ENCODE measurements around the gene LIPE. TPM values are rescaled to one million over a fixed set of nuclear protein-coding genes. Genes with fewer than 3 reads are reported as not detected.

LIPE gene
- polyA plus RNA-seq, 5 donors, result 7.3 to 11.7 (median 9.4) TPM

GRCh38 chr19:42420055-42420544 is 7.1 kb downstream of the LIPE start:
- DNase-seq, result no peak

GRCh38 chr19:42419309-42419708 is 7.9 kb downstream of the LIPE start:
- no peak for DNase-seq

DNA sequence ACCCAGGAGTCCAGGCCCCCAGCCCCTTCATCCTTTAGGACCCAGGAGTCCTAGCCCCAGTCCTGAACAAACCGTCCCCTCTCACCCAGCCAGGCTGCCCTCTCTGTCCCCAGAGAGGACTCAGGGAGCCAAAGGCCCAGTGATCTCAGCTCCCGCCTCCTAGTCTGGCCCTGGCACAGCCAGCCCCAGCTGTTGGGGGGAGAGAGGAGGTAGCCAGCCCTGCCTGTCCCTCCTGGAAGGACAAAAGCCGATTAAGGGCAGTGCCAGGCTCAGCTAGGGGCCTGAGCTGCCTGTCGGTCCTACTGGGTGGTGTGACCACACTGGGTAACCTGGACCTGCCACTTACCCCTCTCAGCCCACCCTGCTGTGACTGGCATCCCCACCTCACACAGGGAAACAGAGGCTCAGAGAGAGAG is 14.5 kb downstream of the LIPE start:
- no peak for DNase-seq

- DNase-seq, result no peak
These were observed 15.0 kb downstream of the LIPE start for GRCh38 chr19:42412227-42412626.

DNA sequence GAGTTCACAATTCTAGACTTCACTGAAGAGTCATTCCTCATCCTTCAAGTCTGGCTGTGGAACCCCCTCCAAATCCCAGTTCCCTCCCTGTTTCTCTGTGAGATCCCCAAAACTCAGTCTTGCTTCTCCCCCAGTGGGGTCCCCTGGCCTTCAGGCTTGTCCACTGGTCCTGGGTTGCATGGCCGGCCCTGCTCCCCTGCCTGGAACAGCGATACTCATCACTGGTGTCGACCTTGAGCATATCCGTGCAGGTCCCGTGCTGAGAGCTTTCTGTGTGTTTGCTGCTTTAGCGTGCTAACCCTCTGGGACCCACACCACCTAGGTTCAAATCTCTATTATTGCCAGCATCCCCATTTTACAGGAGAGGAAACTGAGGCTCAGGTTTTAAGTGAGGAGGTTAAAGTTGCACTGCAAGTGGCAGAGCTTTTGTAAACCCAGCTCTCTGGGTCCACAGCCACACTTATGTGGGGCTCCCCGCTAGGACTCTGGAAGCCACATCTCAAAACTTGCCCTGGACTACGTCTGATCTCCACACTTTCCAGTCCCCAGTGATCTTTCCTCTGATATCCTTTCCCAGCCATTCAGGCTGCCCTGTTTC is 15.5 kb downstream of the LIPE start:
- DNase-seq, result no peak

- no peak for DNase-seq
These were observed 16.8 kb downstream of the LIPE start for GRCh38 chr19:42410371-42410770.

- DNase-seq, result no peak
These were observed 17.7 kb downstream of the LIPE start for GRCh38 chr19:42409477-42409876.

- DNase-seq, result no peak
These were observed 19.4 kb downstream of the LIPE start for GRCh38 chr19:42407816-42408175.

GRCh38 chr19:42407085-42407815 is 19.9 kb downstream of the LIPE start:
- DNase-seq, result no peak

DNA sequence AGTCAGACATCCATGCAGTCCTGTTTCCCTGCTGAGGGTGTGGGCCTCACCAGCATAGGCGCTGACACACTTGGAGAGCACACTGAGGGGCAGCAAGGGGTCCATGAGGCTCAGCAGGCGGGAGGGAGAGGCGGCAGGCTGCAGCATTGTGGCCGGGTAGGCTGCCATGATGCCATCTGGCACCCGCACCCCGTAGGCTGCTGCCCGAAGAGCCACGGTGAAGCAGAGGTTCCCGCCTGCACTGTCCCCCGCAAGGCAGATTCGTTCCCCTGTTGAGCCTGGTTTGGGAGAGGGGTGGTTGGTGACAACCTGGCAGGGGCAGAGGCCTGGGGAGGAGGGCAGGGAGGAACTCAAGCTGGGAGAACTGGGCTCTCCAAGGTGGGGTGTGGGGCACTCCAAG is 21.1 kb downstream of the LIPE start:
- DNase-seq, result no peak

- DNase-seq, result no peak
These were observed 23.6 kb downstream of the LIPE start for GRCh38 chr19:42403586-42403985.

GRCh38 chr19:42402376-42403116 is 24.6 kb downstream of the LIPE start:
- DNase-seq, result no peak

- peak; percentile 72 to 78 for DNase-seq
These were observed 25.6 kb downstream of the LIPE start for GRCh38 chr19:42401365-42402303.

GRCh38 chr19:42400404-42400803 is 26.8 kb downstream of the LIPE start:
- no peak for DNase-seq

DNA sequence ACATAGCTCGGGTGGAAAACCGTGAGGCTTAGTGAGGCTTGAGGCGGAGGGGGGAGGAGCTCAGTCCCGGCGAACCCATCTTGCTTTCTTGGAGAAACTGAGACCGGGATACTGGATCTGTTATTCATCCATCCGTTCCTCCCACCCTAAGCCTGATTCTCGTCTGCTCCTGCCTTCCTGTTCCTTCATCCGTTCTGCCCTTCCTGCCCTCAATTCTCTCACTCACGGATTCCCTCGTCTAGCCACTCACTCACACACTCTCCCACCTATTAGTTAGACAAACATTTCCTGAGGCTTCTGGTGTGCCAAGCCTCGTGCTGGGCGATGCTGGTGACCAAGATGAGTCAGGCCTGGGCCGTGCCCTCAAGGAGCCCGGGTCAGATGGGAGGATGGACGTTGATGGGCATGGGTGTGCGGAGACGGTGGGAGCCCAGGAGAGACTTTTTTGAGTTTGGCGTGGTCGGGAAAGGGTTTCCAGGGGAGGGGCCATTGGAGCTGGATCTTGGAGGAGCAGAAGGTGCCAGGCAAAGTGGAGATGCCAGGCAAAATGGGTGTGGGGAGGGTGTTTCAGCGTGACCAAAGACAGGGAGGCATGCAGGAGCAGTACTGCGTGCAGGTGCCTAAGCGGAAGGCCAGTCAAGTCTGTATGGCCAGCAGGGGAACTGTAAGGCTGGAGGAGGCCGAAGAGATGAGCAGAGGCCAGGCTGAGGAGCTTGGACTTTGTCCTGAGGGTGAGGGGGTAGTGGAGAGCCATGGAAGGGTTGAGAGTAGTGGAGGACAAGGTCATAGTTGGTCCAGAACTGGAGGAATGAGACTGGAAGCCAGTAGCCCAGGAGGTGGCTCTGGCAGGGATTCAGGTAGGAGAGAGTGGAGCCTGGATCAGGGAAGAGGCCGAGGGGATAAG is 29.7 kb downstream of the LIPE start:
- DNase-seq, result no peak

DNA sequence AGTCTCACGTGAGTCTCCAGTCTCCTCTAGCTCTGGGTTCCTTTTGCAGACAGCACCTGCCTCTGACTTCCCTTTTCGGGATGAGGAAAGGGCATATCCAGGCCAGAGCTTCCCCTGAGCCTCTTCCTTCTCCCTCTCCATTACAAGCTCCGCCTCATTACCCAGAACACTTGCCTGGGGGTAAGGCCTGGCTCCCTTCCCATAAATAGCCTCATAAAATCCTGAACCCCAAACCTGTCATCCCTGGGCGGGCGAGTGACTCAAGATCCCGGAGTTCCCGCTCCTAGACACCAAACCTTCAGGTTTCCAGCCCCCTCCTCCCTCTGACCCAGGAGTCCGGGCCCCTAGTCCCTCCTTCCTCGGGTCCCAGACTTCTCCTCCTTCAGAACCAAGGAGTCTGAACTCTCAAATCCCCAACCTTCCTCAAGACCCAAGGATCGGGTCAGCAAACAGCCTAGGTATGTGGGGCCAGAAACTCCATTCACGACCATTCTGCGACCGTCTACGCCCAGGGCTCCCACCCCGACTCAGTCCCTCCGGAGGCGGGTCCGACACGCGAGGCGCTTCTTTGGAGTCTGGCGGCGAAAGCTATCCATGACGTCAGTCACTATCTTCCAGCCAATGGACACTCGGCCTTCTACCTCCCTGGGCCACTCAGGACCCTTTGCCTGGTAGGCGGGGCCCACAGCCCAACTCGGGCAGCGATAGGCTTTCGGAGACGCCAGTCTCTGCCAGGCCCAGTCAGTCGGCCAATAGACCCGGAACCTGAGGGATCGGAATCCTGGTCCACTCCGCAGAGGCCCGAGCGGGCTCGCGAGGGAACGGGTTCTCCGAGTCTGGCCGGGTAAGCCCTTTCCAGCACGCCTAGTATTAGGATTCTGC is 30.6 kb downstream of the LIPE start:
- peak; percentile 99 for DNase-seq

GRCh38 chr19:42394751-42395150 is 32.4 kb downstream of the LIPE start:
- no peak for DNase-seq

GRCh38 chr19:42392165-42392564 is 35.0 kb downstream of the LIPE start:
- DNase-seq, result no peak

DNA sequence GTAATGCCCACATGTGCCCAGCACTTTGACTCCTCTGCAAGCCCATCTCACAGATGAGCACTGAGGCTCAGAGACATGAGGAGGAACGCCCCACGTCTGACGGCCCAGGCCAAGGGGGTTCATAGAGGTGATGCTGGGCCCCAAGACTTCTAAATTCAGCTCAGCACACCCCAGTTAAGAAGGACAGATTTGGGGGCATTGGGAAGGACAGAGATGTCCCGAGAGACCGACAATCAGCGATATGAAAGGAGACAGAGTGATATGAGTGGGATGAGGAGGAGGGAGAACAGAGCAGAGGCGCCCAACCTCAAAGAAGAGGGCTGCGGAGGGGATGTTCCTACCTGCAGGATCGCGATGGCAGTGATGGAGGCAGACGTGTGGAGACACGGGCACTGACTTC is 37.3 kb downstream of the LIPE start, which contains the start of gene CNFN:
TSS of gene CNFN (minus strand) at position 399 of the 400 bp plus-strand sequence. CDS start 1,260 bp downstream, outside the sequence.
- DNase-seq, result no peak
